MM.1S (cell line): Measurements from ENCODE around the gene TEX264.

Source experiments
- DNase-seq: peaks from one replicate; pipeline ENCODE4 v3.0.0-alpha.2; 2015
- H2AFZ ChIP-seq: fragments of 300-600 bp; sonication (generic); 2 replicates; pipeline ENCODE4 v1.6.0; 2016; ENCODE audit warnings: antibody characterized with exemption, low read length
- H3F3A ChIP-seq: fragments of 300-600 bp; sonication (generic); 2 replicates; pipeline ENCODE4 v1.6.1; 2016; ENCODE audit warnings: mild to moderate bottlenecking, antibody characterized with exemption, low read length, moderate library complexity, mixed read lengths; ENCODE audit not compliant: insufficient read depth
- H3K27ac ChIP-seq: fragments of 300-600 bp; sonication (generic); 2 replicates; pipeline ENCODE4 v1.5.1; 2016; ENCODE audit warnings: mild to moderate bottlenecking, low read length
- H3K27me3 ChIP-seq: fragments of 300-600 bp; sonication (generic); replicated peaks from 2 replicates; pipeline ENCODE4 v1.6.0; 2016; ENCODE audit warnings: low read length; ENCODE audit not compliant: insufficient read depth
- H3K36me3 ChIP-seq: fragments of 300-600 bp; sonication (generic); replicated peaks from 2 replicates; pipeline ENCODE4 v1.6.1; 2016; ENCODE audit warnings: mild to moderate bottlenecking, low read length, mixed read lengths; ENCODE audit not compliant: insufficient read depth
- H3K4me1 ChIP-seq: fragments of 300-600 bp; sonication (generic); 2 replicates; pipeline ENCODE4 v1.6.1; 2016; ENCODE audit warnings: low read length, mixed read lengths
- H3K4me2 ChIP-seq: fragments of 300-600 bp; sonication (generic); 2 replicates; pipeline ENCODE4 v1.6.0; 2016; ENCODE audit warnings: low read depth, low read length
- H3K4me3 ChIP-seq: fragments of 300-600 bp; sonication (generic); 2 replicates; pipeline ENCODE4 v1.5.1; 2016; ENCODE audit warnings: low read length, mixed read lengths
- H3K79me2 ChIP-seq: fragments of 300-600 bp; sonication (generic); 2 replicates; pipeline ENCODE4 v1.6.1; 2016; ENCODE audit warnings: mixed run types, low read length, mixed read lengths
- H3K9ac ChIP-seq: fragments of 300-600 bp; sonication (generic); 2 replicates; pipeline ENCODE4 v1.6.1; 2016; ENCODE audit warnings: low read length, mixed read lengths
- H3K9me2 ChIP-seq: fragments of 300-600 bp; sonication (generic); replicated peaks from 2 replicates; pipeline ENCODE4 v1.6.1; 2016; ENCODE audit warnings: mild to moderate bottlenecking, low read length, mixed read lengths; ENCODE audit not compliant: insufficient read depth
- H3K9me3 ChIP-seq: fragments of 300-600 bp; sonication (generic); replicated peaks from 2 replicates; pipeline ENCODE4 v1.6.1; 2016; ENCODE audit warnings: mild to moderate bottlenecking, low read length, mixed read lengths; ENCODE audit not compliant: insufficient read depth
- H4K20me1 ChIP-seq: fragments of 300-600 bp; sonication (generic); 2 replicates; pipeline ENCODE4 v1.6.1; 2016; ENCODE audit warnings: mild to moderate bottlenecking, low read length, moderate library complexity, mixed read lengths; ENCODE audit not compliant: insufficient read depth
- CTCF ChIP-seq: fragments of 300-600 bp; sonication (generic); IDR thresholded peaks from 2 replicates; pipeline ENCODE4 v1.5.1; 2016; ENCODE audit warnings: antibody characterized with exemption, low read length, mixed read lengths
- EZH2 ChIP-seq: fragments of 300-600 bp; sonication (generic); optimal IDR thresholded peaks from 2 replicates; pipeline ENCODE3; 2017; ENCODE audit warnings: low read depth, mild to moderate bottlenecking, antibody characterized with exemption, low read length, mixed read lengths
- EZH2phosphoT487 ChIP-seq: fragments of 300-600 bp; sonication (generic); IDR thresholded peaks from 2 replicates; pipeline ENCODE4 v1.6.1; 2018; ENCODE audit warnings: antibody characterized with exemption, low read length

The TEX264 gene

GRCh38 chr3:51676102-51676640, 5.1 kb downstream of the TEX264 start:
- Histone ChIP-seq H3K4me3 (no peak overlapping the region), H3K79me2 (peaks cover 4% of the 10 kb centered on the region; the same call in 1 of the 2 replicates), H3F3A (peaks cover 18% of the 10 kb centered on the region), H2AFZ (no peak overlapping the region), H3K9ac (no peak overlapping the region), H3K9me2 (no peaks in the 10 kb centered on the region), H3K27me3 (no peaks in the 10 kb centered on the region), H3K4me2 (no peak overlapping the region), H3K9me3 (no peaks in the 10 kb centered on the region), H3K36me3 (no peaks in the 10 kb centered on the region), H4K20me1 (no peaks in the 10 kb centered on the region), H3K27ac (no peak overlapping the region), H3K4me1 (peaks cover 15% of the 10 kb centered on the region)
- TF ChIP-seq CTCF, result no peak
- TF ChIP-seq EZH2, result no peak
- no peak for TF ChIP-seq EZH2phosphoT487
- no peak for DNase-seq

GRCh38 chr3:51677358-51677757, 6.3 kb downstream of the TEX264 start:
- Histone ChIP-seq H3F3A (peaks cover 15% of the 10 kb centered on the region), H3K27me3 (no peaks in the 10 kb centered on the region), H3K27ac (no peak overlapping the region), H3K4me1 (peaks cover 23% of the 10 kb centered on the region), H3K9me2 (no peaks in the 10 kb centered on the region), H3K9me3 (no peaks in the 10 kb centered on the region), H4K20me1 (no peaks in the 10 kb centered on the region), H2AFZ (no peak overlapping the region), H3K4me3 (no peak overlapping the region), H3K36me3 (no peaks in the 10 kb centered on the region), H3K4me2 (no peak overlapping the region), H3K9ac (no peak overlapping the region), H3K79me2 (peaks cover 6% of the 10 kb centered on the region; the same call in 1 of the 2 replicates)
- TF ChIP-seq EZH2 (no peak), CTCF (no peak), EZH2phosphoT487 (no peak)
- DNase-seq, result no peak

GRCh38 chr3:51678186-51678585, 7.1 kb downstream of the TEX264 start:
- no peaks in the 10 kb centered on the region for H3K9me2 ChIP-seq
- peaks cover 14% of the 10 kb centered on the region for H3K79me2 ChIP-seq
- TF ChIP-seq EZH2phosphoT487 (no peak), EZH2 (no peak), CTCF (no peak)

More at GRCh38 chr3:51678186-51678585, 7.1 kb downstream of the TEX264 start:
- H3K4me3 ChIP-seq, result no peak overlapping the region
- H3K27me3 ChIP-seq, result no peaks in the 10 kb centered on the region
- no peak for DNase-seq
- no peaks in the 10 kb centered on the region for H4K20me1 ChIP-seq
- H3K9me3 ChIP-seq, result no peaks in the 10 kb centered on the region
- no peak overlapping the region for H2AFZ ChIP-seq
- H3K4me2 ChIP-seq, result no peak overlapping the region
- H3F3A ChIP-seq, result peaks cover 13% of the 10 kb centered on the region
- no peak overlapping the region for H3K9ac ChIP-seq
- no peak overlapping the region for H3K27ac ChIP-seq
- peaks cover 17% of the 10 kb centered on the region for H3K4me1 ChIP-seq
- no peaks in the 10 kb centered on the region for H3K36me3 ChIP-seq
